GM19025 (cell line): ENCODE results near the gene SSU72.

Experiments
- ATAC-seq: cut with Tn5 transposase; IDR thresholded peaks from one replicate; pipeline ENCODE4 v1.9.1; 2021; ENCODE audit warnings: mild to moderate bottlenecking, low read depth, moderate library complexity; ENCODE audit not compliant: unreplicated experiment

SSU72 gene

DNA sequence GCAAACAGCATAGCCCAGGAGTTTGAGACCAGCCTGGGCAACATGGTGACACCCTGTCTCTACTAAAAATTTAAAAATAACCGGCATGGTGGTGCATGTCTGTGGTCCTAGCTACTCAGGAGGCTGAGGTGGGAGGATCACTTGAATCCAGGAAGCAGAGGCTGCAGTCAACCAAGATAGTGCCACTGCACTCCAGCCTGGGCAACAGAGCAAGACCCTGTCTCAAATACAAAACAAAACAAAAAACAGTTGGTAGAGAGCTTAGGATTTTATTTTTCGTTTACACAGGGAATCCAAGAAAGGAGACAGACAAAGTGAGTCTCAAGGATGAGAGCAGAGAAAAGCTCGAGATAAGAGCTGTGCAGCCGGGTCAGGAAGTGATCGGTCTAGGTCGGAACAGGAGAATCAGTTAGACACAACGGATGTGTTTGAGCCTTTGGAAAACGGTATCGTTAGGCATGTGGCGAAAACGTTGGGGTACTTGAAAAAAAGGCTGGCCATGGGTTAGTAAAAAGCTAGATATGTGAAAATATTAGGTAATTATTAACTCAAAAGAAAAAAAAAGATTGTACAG is 38.9 kb upstream of the SSU72 start:
- no peak for ATAC-seq

DNA sequence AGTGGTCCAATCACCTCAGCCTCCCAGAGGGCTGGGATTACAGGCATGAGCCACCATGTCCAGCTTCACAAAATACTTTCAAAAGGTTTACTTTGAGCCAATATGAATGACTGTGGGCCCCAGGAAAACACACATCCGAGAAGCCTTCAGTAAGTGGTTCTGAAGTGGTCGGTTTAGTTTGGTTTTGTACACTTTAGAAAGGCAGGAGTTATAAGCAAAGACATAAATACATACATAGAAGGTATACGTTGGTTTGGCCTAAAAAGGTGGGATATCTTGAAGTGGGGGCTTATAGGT is 37.4 kb upstream of the SSU72 start:
- ATAC-seq = no peak

GRCh38 chr1:1610796-1611195 is 36.1 kb upstream of the SSU72 start:
- ATAC-seq = no peak

DNA sequence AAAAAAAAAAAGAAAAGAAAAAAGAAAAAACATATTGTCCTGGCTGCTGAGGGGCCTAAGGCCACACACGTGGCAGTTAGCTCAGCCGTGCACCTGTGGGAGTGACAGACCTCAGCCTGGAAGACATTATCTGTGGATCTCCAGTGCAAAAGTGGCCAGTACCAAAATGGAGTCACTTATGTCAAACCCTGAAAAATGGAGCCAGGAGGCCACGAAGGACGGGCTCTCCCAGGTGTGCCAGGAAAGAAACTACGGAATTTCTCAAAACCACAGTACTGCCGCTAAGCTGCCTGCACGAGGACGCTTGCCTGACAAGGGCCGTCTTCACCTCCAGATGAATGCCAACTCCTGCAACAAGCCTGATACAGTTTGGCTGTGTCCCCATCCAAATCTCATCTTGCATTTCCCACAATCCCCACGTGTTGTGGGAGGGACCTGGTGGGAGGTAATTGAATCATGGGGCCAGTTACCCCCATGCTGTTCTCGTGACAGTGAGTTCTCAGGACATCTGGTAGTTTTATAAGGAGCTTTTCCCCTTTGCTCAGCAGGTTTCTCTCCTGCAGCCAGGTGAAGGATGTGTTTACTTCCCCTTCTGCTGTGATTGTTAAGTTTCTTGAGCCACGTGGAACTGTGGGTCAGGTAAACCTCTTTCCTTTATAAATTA is 35.3 kb upstream of the SSU72 start:
- no peak for ATAC-seq

GRCh38 chr1:1606232-1606631 is 31.6 kb upstream of the SSU72 start:
- no peak for ATAC-seq

DNA sequence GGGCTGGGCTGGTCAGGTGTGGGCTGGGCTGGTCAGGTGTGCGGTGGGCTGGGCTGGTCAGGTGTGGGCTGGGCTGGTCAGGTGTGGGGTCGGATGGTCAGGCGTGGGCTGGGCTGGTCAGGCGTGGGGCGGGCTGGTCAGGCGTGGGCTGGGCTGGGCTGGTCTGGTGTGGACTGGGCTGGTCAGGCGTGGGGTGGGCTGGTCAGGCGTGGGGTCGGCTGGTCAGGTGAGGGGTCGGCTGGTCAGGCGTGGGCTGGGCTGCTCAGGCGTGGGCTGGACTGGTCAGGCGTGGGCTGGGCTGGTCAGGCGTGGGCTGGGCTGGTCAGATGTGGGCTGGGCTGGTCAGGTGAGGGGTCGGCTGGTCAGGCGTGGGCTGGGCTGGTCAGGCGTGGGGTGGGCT is 31.1 kb upstream of the SSU72 start:
- ATAC-seq = no peak

- ATAC-seq = no peak
Measured at GRCh38 chr1:1605034-1605591, 30.4 kb upstream of the SSU72 start.

DNA sequence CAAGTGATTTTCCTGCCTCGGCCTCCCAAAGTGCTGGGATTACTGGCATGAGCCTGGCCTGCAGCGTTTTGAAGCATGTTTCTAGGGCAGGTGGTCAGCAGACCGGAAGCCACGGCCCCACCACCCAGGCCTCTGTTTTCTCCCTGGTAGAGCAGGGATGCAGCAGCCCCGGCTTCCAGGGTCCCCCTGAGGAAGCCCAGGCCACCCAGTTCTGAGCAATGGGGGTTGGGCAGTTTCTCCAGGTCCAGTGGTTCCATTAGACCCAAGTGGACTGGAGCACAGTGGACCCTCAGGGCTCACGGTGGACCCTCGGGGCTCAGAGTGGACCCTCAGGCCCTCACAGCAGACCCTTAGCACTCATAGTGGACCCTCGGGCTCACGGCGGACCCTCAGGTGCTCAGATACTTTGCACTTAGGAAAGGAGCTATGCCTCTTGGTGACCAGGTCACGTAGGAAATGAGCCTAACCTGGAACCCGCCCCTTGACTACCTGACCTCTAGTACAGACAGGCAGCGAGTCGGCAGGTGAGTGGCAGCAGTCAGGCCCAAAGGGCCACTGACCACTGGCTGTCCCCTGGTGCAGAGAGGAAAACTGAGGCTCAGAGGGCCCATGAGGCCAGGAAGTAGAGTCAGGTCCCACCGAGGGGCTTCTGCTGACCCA is 29.8 kb upstream of the SSU72 start:
- ATAC-seq = no peak

GRCh38 chr1:1603671-1604373 is 29.2 kb upstream of the SSU72 start:
- no peak for ATAC-seq

DNA sequence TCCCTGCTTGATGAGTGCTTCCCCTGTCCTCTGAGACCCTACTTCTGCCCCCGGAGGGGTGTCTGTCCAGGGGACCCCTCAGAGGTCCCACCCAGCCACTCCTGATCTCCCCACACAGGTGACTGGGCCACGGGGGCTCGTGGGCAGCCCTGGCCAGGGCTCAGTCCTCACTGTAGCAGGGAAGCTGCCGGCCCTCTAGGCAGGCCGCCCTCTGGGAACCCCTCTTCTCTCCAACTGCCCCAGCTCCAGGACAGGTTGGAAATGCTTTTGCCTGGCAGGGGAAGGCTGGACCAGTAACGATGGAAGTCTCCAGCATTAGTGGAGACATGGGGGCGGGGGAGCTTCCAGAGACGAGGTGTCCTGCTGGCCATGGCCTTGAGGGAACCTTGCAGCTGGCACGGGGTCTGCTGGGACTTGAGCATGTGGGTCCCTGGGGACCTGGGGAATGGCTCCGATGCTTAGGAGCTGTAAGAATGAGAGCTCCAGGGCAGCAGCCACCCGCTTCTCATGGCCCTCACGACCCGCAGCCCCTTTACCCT is 28.4 kb upstream of the SSU72 start:
- ATAC-seq = no peak

GRCh38 chr1:1602304-1602967 is 27.8 kb upstream of the SSU72 start:
- ATAC-seq = no peak

DNA sequence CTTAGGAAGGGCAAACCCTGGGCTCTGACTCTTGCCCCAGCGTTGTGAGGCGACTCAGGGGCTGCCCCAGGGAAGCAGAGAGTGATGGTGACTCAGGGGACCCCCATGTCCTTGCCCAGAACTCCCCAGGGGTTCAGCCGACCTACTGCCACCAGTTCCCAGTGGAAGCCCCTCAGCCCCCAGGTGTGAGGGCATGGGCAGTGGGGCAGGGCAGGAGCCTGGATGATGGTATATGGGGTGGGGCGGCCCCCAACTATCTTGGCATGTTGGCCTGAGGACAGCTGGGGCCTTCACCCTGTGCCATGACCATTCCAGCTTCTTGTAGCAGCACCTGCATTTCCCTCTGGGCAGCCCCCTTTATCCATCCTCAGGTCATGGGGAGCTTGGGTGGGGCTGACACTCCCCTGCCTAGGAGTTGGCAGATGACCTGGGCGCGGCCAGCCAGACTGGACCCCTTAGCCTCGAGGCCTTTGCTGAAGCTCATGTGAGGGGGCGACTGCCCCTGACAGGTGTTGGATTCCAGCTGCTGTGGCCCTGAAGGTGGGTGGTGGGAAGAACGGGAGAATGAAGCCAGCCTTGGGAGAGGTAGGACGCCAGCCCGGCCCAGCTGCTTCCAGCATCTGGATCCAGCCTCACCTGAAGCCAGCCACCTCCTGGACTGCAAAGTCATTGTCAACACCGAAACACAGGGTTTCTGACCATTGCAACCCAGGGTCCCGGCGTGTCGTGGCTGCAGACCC is 27.1 kb upstream of the SSU72 start:
- ATAC-seq = no peak

DNA sequence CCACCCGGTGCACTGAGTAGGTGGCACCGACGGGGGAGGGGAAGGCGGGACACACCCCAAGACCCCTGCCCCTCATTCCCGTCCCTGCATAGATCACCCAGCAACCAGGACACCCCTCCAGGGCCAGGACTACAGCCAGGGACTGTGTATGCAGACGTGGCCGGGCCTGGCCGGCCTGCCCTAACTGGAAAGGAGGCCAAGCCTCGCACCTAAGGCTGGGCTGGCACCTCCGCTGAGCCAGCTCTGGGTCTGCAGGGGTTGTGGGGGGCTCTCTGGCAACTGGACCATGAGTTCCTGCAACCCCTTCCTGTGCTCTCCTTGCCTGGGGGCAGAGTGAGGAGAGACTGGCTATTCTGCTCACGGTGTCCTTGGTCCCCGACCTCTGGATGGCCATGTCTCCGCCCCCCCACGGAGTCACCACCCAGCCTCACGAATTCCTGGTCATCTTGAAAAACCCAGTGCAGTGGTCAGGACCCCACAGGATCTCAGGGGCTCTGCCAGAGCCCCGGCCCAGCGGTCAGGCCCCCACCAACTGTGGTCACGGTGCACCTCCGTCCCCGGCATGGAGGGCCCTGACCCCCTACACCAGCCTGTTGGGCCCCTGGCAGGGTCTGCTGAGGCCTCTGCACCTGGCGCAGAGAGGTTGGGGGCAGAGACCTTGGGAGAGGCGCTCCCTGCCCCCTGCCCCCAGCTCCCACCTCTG is 26.3 kb upstream of the SSU72 start:
- no peak for ATAC-seq

DNA sequence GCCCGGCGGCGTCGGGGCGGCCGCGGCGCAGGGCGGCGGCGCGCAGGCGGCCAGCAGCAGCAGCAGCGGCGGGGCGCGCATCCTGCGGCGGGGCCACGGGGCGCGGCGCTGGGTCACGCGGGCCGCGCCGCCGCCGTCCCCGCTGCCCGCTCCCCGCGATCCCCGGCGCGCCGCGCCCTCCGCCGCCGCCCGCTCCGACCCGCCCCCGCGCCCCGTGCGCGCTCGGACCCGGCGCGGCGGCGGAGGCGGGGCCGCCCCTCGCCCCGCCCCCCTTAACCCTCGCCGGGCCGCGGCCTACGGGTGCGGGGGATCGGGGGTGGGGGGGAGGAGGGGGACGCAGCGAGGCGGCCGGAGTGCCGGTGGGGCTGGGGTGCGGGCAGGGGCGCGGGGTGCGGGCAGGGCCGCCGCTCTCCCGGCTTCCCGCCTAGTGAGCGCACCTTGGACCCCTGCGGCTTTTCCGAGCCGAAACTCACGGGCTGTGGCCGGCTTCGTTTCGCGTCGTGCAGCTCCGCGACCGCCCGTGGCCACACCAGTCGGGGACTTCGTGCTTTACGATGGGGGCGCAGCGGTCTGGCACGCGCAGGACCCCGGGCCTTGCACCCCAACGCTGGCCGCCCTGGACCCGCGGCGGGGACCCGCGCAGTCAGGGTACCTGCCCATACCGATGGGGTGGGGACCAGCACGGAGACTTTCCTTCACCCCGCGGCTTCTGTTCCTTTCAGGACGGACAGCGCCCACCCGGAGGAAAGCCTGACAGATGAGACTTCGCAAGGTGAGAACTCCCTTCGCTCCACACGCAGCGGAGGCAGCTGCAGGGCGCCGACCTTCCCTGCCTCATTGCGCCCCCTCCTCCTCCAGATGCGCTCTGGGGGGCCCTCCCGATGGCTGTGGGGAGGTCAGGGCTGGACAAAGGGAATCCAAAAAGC is 25.5 kb upstream of the SSU72 start, which contains the start of gene FNDC10:
Gene FNDC10 (minus strand): TSS at position 201 of the 926 bp plus-strand sequence. CDS start 120 bp downstream, at position 81.
- ATAC-seq = no peak

DNA sequence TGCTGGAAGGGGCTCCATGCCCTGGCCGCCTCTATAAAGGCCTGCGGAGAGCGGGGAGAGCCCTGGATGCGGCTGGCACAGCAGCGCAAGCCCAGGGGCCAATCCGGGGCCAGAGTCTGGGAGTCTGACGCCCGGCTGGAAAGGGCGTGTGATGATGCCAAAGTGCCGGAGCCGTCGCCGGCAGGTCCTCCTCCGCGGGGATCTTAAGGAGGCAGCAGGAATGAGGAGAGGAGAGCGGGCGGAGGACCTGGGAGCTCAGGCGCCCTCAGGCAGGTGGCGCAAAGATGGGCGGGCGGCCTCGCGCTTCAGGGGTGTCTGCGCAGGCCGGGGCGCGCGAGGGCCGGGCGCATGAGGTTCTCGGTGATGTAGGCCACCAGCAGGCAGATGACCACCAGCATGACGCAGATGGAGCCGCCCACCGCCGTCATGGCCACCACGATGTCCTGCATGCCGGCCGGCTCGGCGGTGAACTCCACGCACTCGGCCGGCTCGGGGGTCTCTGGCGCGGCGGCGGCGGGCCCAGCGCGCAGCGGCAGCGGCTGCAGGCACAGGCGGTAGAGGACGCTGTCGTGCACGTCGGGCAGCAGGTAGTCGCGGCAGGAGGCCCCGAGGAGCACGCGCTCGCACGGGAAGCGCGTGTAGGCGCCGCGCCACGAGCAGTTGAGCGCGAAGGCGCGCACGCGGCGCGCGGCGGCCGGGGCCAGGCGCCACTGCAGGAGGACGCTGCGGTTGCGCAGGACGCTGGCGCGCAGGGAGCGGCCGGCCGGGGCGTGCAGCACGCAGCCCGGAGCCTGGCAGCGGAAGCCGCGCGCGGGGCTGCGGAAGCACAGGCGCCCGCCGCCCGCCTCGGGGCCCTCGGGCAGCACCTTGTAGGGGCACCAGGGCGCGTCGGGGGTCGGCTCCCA is 24.6 kb upstream of the SSU72 start:
- ATAC-seq = no peak

GRCh38 chr1:1598720-1599029 is 24.0 kb upstream of the SSU72 start:
- no peak for ATAC-seq

DNA sequence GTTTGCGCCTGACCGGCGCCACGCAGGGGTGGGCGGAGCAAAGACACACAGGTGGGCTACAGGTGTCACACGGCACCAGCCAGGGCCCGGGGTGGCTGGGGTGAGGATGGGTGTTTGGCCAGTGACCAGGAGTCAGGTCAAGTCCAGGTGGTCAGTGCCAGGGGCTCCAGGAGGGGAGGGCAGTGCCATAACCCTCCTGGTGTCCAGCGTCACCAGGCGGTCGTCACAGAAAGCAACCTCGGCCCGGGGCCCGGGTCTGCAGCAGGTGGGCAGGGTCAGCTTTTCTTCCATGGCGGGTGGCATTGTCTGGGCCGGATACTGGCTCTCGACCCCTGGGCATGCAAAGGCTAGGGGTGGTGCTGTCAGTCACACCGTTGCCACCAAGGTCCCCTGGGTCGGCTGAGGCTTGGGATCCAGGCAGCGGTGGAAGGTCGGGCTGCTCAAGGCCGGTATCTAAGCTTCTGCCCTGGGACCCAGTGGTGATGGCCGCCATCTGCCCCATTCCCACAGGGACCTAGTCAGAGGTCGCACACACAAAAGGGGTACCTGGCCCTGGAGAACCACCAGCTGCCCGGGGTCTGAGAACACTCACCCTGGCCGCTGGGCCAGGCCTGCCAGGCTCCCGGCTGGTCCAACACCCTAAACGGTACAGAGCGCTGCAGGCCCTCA is 23.5 kb upstream of the SSU72 start:
- ATAC-seq = no peak
